Stimulated activated CD8-positive, alpha-beta memory T cell treated with anti-CD3 and anti-CD28 coated beads, Interleukin-2, amount 100 ng/mL, for 48 hours (primary cell): ENCODE data around the gene LNPEP.

Experiments used
- DNase-seq, 2 donors: peaks; one replicate each; pipeline ENCODE4 v3.0.0-alpha.2; 2020; ENCODE audit warnings: low read depth in 2 of 2

Gene LNPEP

GRCh38 chr5:96935559-96936430 is at the start of gene LNPEP:
LNPEP (plus strand) TSS chr5:96936080; CDS start chr5:96936156, 76 bp downstream.
- peak; percentile 93 to 94 for DNase-seq

- DNase-seq = no peak
Observed at GRCh38 chr5:96893342-96893741, 42.5 kb upstream of the LNPEP start.

GRCh38 chr5:96896276-96896675 is 39.6 kb upstream of the LNPEP start:
- DNase-seq = no peak

DNA sequence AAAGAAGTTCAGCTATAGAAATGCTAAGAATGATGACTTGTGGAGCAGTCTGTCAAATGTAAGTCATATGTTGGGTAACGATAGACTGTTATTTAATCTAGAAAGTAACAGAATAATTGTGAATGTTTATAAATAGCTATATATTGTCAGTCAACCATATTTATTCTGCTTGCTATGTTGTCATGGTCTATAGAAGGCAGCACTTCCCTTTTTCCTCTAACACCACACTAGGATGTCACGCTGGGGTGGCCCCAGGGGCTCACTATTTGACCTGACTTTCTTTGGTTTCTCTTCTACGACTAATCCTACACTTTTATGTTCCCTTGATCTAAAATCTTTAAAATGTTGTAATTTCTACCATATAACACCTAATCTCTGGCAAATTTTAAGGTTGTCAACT is 39.1 kb upstream of the LNPEP start:
- no peak for DNase-seq

- DNase-seq = no peak
Observed at GRCh38 chr5:96901384-96901783, 34.5 kb upstream of the LNPEP start.

DNA sequence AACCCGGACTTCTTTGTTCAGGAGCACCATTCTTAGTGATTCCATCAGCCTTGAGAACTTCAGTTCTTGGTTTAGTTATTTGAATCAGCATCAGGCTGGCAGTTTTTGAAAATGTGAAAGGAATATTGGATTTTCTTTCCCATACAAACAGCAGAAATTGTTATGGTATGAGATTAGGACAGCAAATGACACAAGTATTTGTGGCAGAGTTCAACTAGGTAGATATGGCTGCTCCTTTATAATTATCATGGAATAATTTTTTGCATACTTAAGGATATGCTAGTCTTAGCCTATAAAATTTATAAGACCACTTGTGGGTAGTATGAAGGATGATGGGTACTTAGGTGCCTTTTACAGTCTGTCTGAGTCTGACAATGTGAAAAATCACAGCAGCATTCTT is 34.0 kb upstream of the LNPEP start:
- no peak for DNase-seq

- DNase-seq = no peak
Observed at GRCh38 chr5:96902876-96903275, 33.0 kb upstream of the LNPEP start.

DNA sequence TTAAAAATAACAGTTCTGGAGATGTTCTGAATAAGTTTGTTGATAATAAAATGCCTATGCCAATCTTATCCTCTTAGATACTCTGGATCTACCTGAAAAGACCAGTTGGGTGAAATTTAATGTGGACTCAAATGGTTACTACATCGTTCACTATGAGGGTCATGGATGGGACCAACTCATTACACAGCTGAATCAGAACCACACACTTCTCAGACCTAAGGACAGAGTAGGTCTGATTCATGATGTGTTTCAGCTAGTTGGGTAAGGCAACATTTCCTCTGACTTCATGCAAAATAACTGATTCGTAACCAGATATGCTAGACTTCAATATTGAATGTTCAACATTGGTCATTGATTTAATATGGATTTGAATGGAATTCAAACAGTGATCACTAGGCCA is 32.6 kb upstream of the LNPEP start:
- no peak for DNase-seq

DNA sequence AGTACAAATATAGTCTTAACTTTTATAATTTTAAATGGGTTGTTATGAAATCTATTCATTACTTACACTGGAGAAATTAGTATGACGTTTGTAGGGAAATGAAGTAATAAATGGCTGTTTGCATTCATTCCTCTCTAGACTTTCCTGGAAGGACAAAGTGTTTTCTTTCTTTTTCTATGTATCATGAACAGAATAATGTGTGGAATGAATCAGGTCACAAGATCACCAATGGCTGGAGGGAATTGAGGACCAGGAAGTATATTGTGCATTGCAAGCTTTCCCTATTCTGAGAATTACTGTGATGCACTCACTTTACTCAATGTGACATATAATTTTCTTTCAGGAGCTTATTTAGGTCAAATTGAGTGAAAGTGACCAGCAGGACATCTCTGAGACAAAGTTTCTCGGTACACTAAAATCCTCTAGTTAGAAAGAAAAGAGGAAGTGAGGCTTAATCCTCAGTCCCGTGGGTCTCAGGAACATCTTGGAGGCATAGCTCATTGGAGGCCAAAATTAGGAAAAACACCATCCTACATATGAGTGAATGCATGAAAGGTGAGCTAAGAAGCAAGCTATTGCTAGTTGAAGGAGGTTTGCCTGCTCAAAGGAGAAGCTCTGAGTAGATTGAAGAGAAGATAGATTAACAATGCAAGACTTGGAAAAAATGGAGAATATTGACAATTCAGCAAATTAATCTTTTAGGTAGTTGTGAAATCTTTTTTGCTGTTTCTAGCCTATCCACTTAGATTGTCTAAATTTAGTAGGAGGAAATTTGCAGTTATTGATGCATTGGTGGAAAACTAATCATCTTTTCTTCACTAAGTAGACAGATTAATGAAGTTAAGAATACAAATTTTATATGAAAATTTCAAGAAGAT is 31.6 kb upstream of the LNPEP start:
- DNase-seq = no peak

DNA sequence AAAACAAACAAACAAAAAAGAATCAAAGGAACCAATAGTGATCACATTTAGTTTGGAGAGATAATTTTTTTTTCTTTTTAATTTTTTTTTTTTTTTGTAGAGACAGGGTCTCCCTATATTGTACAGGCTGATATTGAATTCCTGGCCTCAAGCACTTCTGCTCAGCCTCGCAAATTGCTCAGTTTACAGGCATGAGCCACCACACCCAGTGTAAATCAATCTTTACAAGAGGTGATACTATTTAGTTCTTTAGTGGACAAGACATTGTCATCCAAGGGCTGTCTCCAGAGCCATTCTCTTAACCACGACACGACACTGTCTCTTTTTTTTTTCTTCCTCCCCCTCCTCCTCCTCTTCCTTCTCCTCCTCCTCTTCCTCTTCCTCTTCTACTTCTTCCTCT is 30.0 kb upstream of the LNPEP start:
- no peak for DNase-seq

DNA sequence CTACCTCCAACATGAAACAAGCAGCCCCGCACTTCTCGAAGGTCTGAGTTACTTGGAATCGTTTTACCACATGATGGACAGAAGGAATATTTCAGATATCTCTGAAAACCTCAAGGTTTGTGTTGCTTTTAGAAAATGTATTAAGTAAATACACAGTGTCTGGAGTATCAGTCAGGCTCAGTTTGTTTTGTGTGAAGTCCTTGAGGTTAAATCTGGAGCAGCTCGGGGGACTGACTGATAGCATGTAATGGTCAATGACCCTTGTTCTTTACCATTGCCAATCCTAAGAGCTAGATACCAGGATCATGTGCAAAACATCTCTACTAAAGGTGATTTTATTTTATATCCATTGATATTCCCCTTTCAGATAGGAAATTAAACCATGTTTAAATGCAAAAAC is 26.9 kb upstream of the LNPEP start:
- DNase-seq = no peak

- no peak for DNase-seq
Observed at GRCh38 chr5:96909435-96909834, 26.4 kb upstream of the LNPEP start.

DNA sequence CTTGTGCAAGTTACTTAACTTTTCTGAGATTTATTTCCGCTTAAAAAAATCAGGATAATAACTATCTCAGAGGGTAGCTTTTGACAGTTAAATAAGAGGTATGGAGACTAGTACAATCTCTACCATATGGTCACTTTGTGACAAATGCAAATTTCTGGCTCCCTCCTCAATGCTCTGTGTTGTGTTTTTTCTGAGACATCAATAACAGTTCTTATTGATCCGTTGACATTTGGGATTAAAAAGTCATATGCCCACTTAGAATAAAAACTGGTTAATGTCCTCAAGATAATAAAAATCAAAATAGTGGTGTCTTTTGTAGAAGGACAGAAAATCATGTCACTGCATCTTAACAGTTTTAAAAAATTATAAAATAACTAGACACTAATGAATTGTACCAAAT is 24.7 kb upstream of the LNPEP start:
- no peak for DNase-seq

DNA sequence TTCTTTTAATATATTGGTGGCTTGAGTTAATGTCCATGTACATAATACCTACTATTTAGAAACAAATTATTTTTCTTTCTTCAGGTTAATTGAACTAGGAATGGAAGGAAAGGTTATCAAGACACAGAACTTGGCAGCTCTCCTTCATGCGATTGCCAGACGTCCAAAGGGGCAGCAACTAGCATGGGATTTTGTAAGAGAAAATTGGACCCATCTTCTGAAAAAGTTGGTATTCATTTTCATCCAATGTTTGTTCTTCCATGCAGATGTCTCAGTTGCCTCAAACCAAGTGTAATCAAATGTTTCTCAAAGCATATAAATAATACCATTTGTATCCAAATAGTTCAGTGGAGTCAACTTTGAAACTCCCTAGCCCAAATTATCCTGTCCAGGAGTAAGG is 22.6 kb upstream of the LNPEP start:
- no peak for DNase-seq

GRCh38 chr5:96919754-96920197 is 16.1 kb upstream of the LNPEP start:
- DNase-seq = no peak

- DNase-seq = no peak
Observed at GRCh38 chr5:96920744-96921355, 15.0 kb upstream of the LNPEP start.

DNA sequence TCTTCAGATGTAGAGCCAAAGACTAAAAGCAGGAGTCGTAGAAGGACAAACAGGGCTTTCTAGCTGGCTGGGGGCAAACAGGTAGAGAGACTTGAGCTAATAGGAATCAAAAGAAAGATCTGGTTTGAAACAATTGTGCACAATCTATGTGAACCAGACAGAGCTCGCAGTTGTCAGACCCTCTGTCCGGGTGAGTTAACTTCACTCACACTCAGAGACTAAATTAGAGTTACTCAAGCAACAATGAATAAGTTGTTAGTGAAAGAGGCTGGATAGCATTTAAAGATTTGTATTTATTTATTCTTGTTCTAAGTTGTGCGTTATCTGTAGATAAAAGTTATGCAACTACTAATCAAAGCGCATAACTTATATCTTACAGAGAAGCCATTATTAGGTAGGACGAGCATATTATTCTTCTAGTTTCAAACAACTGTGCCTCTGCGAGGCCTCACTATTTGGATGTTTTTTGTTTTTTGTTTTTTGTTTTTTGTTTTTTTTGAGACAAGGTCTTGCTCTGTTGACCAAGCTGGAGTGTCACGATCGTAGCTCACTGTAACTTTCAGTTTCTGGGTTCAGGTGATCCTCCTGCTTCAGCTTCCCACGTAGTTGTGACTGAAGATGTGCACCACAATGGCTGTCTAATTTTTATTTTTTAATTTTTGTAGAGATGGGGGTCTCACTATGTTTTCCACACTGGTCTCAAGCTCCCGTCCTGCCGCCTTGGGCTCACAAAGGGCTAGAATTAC is 13.2 kb upstream of the LNPEP start:
- no peak for DNase-seq

GRCh38 chr5:96924016-96924443 is 11.8 kb upstream of the LNPEP start:
- DNase-seq = no peak

- DNase-seq = no peak
Observed at GRCh38 chr5:96926276-96926675, 9.6 kb upstream of the LNPEP start.

DNA sequence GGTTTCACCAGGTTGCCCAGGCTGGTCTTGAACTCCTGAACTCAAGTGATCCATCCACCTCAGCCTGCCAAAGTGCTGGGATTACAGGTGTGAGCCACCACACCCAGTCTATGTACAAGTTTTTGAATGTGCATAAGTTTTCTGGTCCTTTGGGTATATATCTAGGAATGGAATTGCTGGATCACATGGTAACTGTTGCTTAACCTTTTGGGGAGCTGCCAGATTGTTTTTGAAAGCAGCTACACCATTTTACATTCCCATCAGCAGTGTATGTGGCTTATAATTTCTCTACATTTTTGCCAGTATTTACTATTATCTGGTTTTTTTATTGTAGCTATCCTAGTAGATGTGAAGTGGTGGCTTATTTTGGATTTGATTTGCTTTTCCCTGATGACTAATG is 8.9 kb upstream of the LNPEP start:
- DNase-seq = no peak

DNA sequence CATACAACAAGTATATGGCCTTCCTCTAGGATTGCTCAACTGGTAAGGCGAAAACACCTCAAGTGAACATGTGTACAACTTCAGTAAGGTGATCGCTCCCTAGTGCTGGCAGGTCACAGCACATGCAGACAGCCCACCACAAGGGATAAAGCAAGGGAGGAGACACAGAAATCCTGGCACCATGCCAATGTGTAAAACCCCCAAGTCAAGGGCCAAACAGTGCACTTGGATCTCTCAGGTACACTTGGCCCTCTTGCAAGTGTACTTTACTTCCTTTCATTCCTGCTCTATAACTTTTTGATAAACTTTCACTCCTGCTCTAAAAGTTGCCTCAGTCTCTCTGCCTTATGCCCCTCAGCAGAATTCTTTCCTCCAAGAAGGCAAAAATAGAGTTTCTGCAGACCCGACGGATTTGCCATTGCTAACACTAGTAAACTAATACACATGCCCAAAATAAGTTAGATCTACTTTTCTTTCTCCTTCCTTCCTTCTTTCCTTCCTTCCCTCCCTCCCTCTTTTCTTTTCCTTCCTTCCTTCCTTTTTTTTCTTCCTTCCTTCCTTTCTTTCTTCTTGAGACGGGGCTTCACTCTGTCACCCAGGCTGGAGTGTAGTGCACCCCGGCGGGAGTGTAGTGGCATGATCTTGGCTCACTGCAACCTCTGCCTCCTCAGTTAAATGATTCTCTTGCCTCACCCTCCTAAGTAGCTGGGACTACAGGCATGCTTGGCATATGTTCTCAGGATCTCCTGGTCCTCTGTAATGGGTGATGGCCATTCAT is 6.8 kb upstream of the LNPEP start:
- no peak for DNase-seq
